H9 (cell line): ENCODE data around the gene NFYC. TPM values are rescaled to one million over a fixed set of nuclear protein-coding genes. Genes with fewer than 3 reads are reported as not detected.
A peak's percentile ranks its signal among the peaks of the same experiment; 100 is the strongest.

ENCODE experiments used
- DNase-seq: peaks from one replicate; pipeline ENCODE4 v3.0.0-alpha.2; 2017
- H2AFZ ChIP-seq: one replicate; pipeline ENCODE4 v1.6.1; 2013; ENCODE audit warnings: mild to moderate bottlenecking, low read length, control low read depth, moderate library complexity
- H2AK5ac ChIP-seq: 2 replicates; pipeline ENCODE4 v1.6.1; 2013; ENCODE audit warnings: low read length, control low read depth, mixed read lengths; ENCODE audit not compliant: insufficient read length
- H2BK120ac ChIP-seq: one replicate; pipeline ENCODE4 v1.6.1; 2013; ENCODE audit warnings: low read depth, mild to moderate bottlenecking, low read length, control low read depth, inconsistent platforms; ENCODE audit not compliant: poor library complexity, severe bottlenecking
- H2BK12ac ChIP-seq: 2 replicates; pipeline ENCODE4 v1.6.1; 2013; ENCODE audit warnings: low read length, control low read depth, mixed read lengths, low read depth; ENCODE audit not compliant: insufficient read length
- H2BK15ac ChIP-seq: 2 replicates; pipeline ENCODE4 v1.6.1; 2013; ENCODE audit warnings: low read depth, low read length, control low read depth
- H2BK20ac ChIP-seq: one replicate; pipeline ENCODE4 v1.6.1; 2013; ENCODE audit warnings: low read depth, mild to moderate bottlenecking, low read length, control low read depth, inconsistent platforms; ENCODE audit not compliant: poor library complexity, severe bottlenecking
- H2BK5ac ChIP-seq: 2 replicates; pipeline ENCODE4 v1.6.1; 2013; ENCODE audit warnings: low read length, control low read depth, mixed read lengths; ENCODE audit not compliant: insufficient read length
- H3K14ac ChIP-seq: 2 replicates; pipeline ENCODE4 v1.6.1; 2013; ENCODE audit warnings: low read length, control low read depth; ENCODE audit not compliant: insufficient read depth
- H3K18ac ChIP-seq: 2 replicates; pipeline ENCODE4 v1.6.1; 2013; ENCODE audit warnings: low read depth, mild to moderate bottlenecking, mixed read lengths, low read length, control low read depth; ENCODE audit not compliant: insufficient read length
- H3K23ac ChIP-seq: 2 replicates; pipeline ENCODE4 v1.6.1; 2013; ENCODE audit warnings: low read length, control low read depth, mixed read lengths, low read depth; ENCODE audit not compliant: insufficient read length
- H3K23me2 ChIP-seq: 2 replicates; pipeline ENCODE4 v1.6.1; 2013; ENCODE audit warnings: low read depth, mild to moderate bottlenecking, mixed read lengths, low read length, control low read depth; ENCODE audit not compliant: insufficient read length, poor library complexity, severe bottlenecking
- H3K27ac ChIP-seq: 2 replicates; pipeline ENCODE4 v1.5.1; 2013; ENCODE audit warnings: low read length, control low read depth, mixed read lengths, low read depth; ENCODE audit not compliant: insufficient read length
- H3K27me3 ChIP-seq: 2 replicates; pipeline ENCODE4 v1.6.1; 2013; ENCODE audit warnings: low read length, control low read depth, inconsistent platforms; ENCODE audit not compliant: insufficient read depth
- H3K4ac ChIP-seq: 2 replicates; pipeline ENCODE4 v1.6.1; 2013; ENCODE audit warnings: low read depth, mild to moderate bottlenecking, control low read depth, inconsistent platforms, low read length, moderate library complexity
- H3K4me1 ChIP-seq: 2 replicates; pipeline ENCODE4 v1.6.1; 2013; ENCODE audit warnings: low read length, control low read depth, inconsistent platforms; ENCODE audit not compliant: insufficient read depth
- H3K4me2 ChIP-seq: 2 replicates; pipeline ENCODE4 v1.6.1; 2013; ENCODE audit warnings: low read length, control low read depth, mixed read lengths; ENCODE audit not compliant: insufficient read length, insufficient read depth
- H3K56ac ChIP-seq: 2 replicates; pipeline ENCODE4 v1.6.1; 2013; ENCODE audit warnings: low read depth, mild to moderate bottlenecking, mixed read lengths, low read length, control low read depth; ENCODE audit not compliant: insufficient read length
- H3K79me1 ChIP-seq: 2 replicates; pipeline ENCODE4 v1.6.1; 2013; ENCODE audit warnings: low read depth, mild to moderate bottlenecking, moderate library complexity, low read length, control low read depth, inconsistent platforms; ENCODE audit not compliant: insufficient read depth, poor library complexity, severe bottlenecking
- H3K79me2 ChIP-seq: 2 replicates; pipeline ENCODE4 v1.6.1; 2013; ENCODE audit warnings: low read length, control low read depth, inconsistent platforms; ENCODE audit not compliant: insufficient read depth
- H3K9ac ChIP-seq: 2 replicates; pipeline ENCODE4 v1.6.1; 2013; ENCODE audit warnings: low read length, control low read depth, mixed read lengths; ENCODE audit not compliant: insufficient read length; ENCODE audit errors: extremely low read depth
- H3K9me3 ChIP-seq: one replicate; pipeline ENCODE4 v1.6.1; 2013; ENCODE audit warnings: low read depth, low read length, inconsistent platforms; ENCODE audit not compliant: control insufficient read depth
- H3T11ph ChIP-seq: one replicate; pipeline ENCODE4 v1.6.1; 2013; ENCODE audit warnings: mild to moderate bottlenecking, low read length, control low read depth, inconsistent platforms
- H4K20me1 ChIP-seq: one replicate; pipeline ENCODE4 v1.6.1; 2013; ENCODE audit not compliant: control insufficient read depth, insufficient read length, insufficient read depth
- H4K5ac ChIP-seq: 2 replicates; pipeline ENCODE4 v1.6.1; 2013; ENCODE audit warnings: low read depth, mild to moderate bottlenecking, mixed read lengths, low read length, control low read depth; ENCODE audit not compliant: insufficient read length
- H4K8ac ChIP-seq: replicated peaks from 2 replicates; pipeline ENCODE4 v1.6.1; 2013; ENCODE audit warnings: low read length, control low read depth, mixed read lengths, low read depth; ENCODE audit not compliant: insufficient read length
- H4K91ac ChIP-seq: 2 replicates; pipeline ENCODE4 v1.6.1; 2013; ENCODE audit warnings: low read depth, mild to moderate bottlenecking, moderate library complexity, mixed read lengths, low read length, control low read depth; ENCODE audit not compliant: insufficient read length
- H3K27ac Mint-ChIP-seq, 3 experiments: 2 replicates in 2 of 3; 3 replicates in 1 of 3; pipeline ENCODE4 v1.8.0; 2020 to 2021; ENCODE audit warnings: mixed read lengths in 3 of 3, mild to moderate bottlenecking in 1 of 3, moderate library complexity in 1 of 3
- H3K27me3 Mint-ChIP-seq: 2 replicates; pipeline ENCODE4 v1.8.0; 2021; ENCODE audit warnings: low read depth, mild to moderate bottlenecking, moderate library complexity, mixed read lengths
- H3K36me3 Mint-ChIP-seq, 3 experiments: 2 replicates in 2 of 3; 3 replicates in 1 of 3; pipeline ENCODE4 v1.8.0; 2020 to 2021; ENCODE audit warnings: low read depth in 3 of 3, mixed read lengths in 3 of 3; ENCODE audit not compliant: insufficient read depth in 1 of 3
- H3K4me1 Mint-ChIP-seq, 2 experiments: 2 replicates each; pipeline ENCODE4 v1.8.0; 2020; ENCODE audit warnings: mixed read lengths in 2 of 2
- H3K4me3 Mint-ChIP-seq, 2 experiments: 2 replicates in 1 of 2; 3 replicates in 1 of 2; pipeline ENCODE4 v1.8.0; 2020 to 2021; ENCODE audit warnings: mild to moderate bottlenecking in 2 of 2, mixed read lengths in 2 of 2, moderate library complexity in 1 of 2
- H3K9me3 Mint-ChIP-seq, 2 experiments: 2 replicates in 1 of 2; 3 replicates in 1 of 2; pipeline ENCODE4 v1.8.0; 2020; ENCODE audit warnings: mild to moderate bottlenecking in 2 of 2, mixed read lengths in 2 of 2, moderate library complexity in 1 of 2
- CTCF ChIP-seq: fragments of 200-600 bp; sonication (generic); conservative IDR thresholded peaks from 3 replicates; pipeline ENCODE4 v1.8.0; 2021; ENCODE audit warnings: antibody characterized with exemption, mild to moderate bottlenecking
- WGBS: extraction: QIAGEN DNeasy Blood & Tissue Kit; methylation state at CpG from one replicate; pipeline ENCODE4 v1.1.7; 2013; ENCODE audit warnings: missing lambda C conversion rate, low lambda C conversion rate, mixed read lengths; ENCODE audit not compliant: insufficient read length; ENCODE audit errors: extremely low coverage; 5-methylcytosine and 5-hydroxymethylcytosine counted together
- total RNA-seq: library from RNA; stranded (reverse); gene quantifications from 2 replicates; pipeline ENCODE4 v1.2.1, GENCODE V29; 2021

Gene NFYC
- total RNA-seq, 1 experiment from 2014 or later: 54.7 TPM

DNA sequence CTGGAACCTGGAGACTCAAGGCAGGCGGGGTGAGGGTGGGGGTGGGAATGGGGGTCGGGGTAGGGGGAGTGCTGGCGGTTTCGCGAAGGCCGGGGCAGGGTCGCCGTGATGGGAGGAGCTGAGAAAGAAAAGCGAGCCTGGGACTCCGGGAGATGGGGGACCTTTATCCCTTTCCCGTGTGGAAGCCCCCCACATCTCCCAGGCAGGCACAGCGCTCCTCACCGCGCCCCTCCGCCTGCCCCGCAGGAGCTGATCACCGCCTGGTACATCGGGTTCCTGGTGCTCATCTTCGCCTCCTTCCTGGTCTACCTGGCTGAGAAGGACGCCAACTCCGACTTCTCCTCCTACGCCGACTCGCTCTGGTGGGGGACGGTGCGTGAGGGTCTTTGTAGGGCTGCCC is 127.6 kb downstream of the NFYC start:
- WGBS: no CpG with 5 or more reads among the region's 26 CpGs
- no peak overlapping the region for H3K27ac Mint-ChIP-seq

More for the DNA sequence above, 127.6 kb downstream of the NFYC start:
- no peak overlapping the region for H2BK120ac ChIP-seq
- H3K14ac ChIP-seq: no peak overlapping the region
- no peaks in the 10 kb centered on the region; the same call in 1 of the 2 replicates for H3K27me3 ChIP-seq
- no peak for TF ChIP-seq CTCF
- DNase-seq: no peak
- no peak overlapping the region for H3K56ac ChIP-seq
- Mint-ChIP-seq H3K4me3 (peak overlapping the region; percentile 69 to 78), H3K4me1 (peaks cover 7 to 13% of the 10 kb centered on the region in 2 experiments), H3K27me3 (peaks cover 35% of the 10 kb centered on the region), H3K36me3 (no peaks in the 10 kb centered on the region), H3K9me3 (no peaks in the 10 kb centered on the region)
- no peaks in the 10 kb centered on the region for H3K79me1 ChIP-seq
- peaks cover 7% of the 10 kb centered on the region for H3K23me2 ChIP-seq
- H4K20me1 ChIP-seq: no peaks in the 10 kb centered on the region
- no peak overlapping the region for H2BK15ac ChIP-seq
- H2AFZ ChIP-seq: no peak overlapping the region
- no peak overlapping the region for H3K23ac ChIP-seq
- H3K18ac ChIP-seq: no peak overlapping the region
- H3K4me2 ChIP-seq: peak overlapping the region; percentile 35
- no peaks in the 10 kb centered on the region for H3K4me1 ChIP-seq
- H3K4ac ChIP-seq: no peak overlapping the region
- H4K91ac ChIP-seq: no peak overlapping the region
- H3K9ac ChIP-seq: no peak overlapping the region
- H2BK12ac ChIP-seq: no peak overlapping the region
- H2BK20ac ChIP-seq: no peak overlapping the region
- no peak overlapping the region for H4K8ac ChIP-seq
- H2BK5ac ChIP-seq: no peak overlapping the region
- no peak overlapping the region for H4K5ac ChIP-seq
- no peaks in the 10 kb centered on the region for H3K9me3 ChIP-seq
- no peak overlapping the region for H3K27ac ChIP-seq
- H2AK5ac ChIP-seq: no peak overlapping the region
- H3T11ph ChIP-seq: no peak overlapping the region
- H3K79me2 ChIP-seq: no peaks in the 10 kb centered on the region
